HG03442 (cell line): ENCODE results near the gene SVOP.

ENCODE experiments used
- ATAC-seq: cut with Tn5 transposase; IDR thresholded peaks from one replicate; pipeline ENCODE4 v1.9.1; 2021; ENCODE audit warnings: mild to moderate bottlenecking, moderate library complexity; ENCODE audit not compliant: unreplicated experiment

The SVOP gene

GRCh38 chr12:108980831-108981618 is 39.8 kb downstream of the SVOP start:
- ATAC-seq, result no peak

- no peak for ATAC-seq
Measured at GRCh38 chr12:108977360-108977759, 43.5 kb downstream of the SVOP start.

- ATAC-seq, result no peak
Measured at GRCh38 chr12:108975024-108975593, 45.8 kb downstream of the SVOP start.

- no peak for ATAC-seq
Measured at GRCh38 chr12:108973629-108974152, 47.2 kb downstream of the SVOP start.

GRCh38 chr12:108972358-108972757 is 48.5 kb downstream of the SVOP start:
- no peak for ATAC-seq

GRCh38 chr12:108969622-108970021 is 51.2 kb downstream of the SVOP start:
- ATAC-seq, result no peak

- ATAC-seq, result no peak
Measured at GRCh38 chr12:108967869-108968540, 52.9 kb downstream of the SVOP start.

- ATAC-seq, result no peak
Measured at GRCh38 chr12:108966378-108967151, 54.3 kb downstream of the SVOP start.

GRCh38 chr12:108965886-108966285 is 55.0 kb downstream of the SVOP start:
- ATAC-seq, result no peak

GRCh38 chr12:108964371-108965352 is 56.2 kb downstream of the SVOP start:
- no peak for ATAC-seq

- no peak for ATAC-seq
Measured at GRCh38 chr12:108962256-108962655, 58.6 kb downstream of the SVOP start.

- no peak for ATAC-seq
Measured at GRCh38 chr12:108959748-108960655, 60.9 kb downstream of the SVOP start.

- no peak for ATAC-seq
Measured at GRCh38 chr12:108955225-108955835, 65.5 kb downstream of the SVOP start.

GRCh38 chr12:108950991-108951739 is 69.7 kb downstream of the SVOP start:
- ATAC-seq, result no peak

GRCh38 chr12:108949976-108950375 is 70.9 kb downstream of the SVOP start:
- ATAC-seq, result no peak

- ATAC-seq, result no peak
Measured at GRCh38 chr12:108948367-108948766, 72.5 kb downstream of the SVOP start.

GRCh38 chr12:108947097-108947496 is 73.8 kb downstream of the SVOP start:
- ATAC-seq, result no peak

- no peak for ATAC-seq
Measured at GRCh38 chr12:108940138-108940537, 80.7 kb downstream of the SVOP start.
